Neural progenitor cell (in vitro differentiated cells): ENCODE results near the gene VKORC1.

ENCODE experiments used
- EZH2phosphoT487 ChIP-seq: fragments of 200-600 bp; sonication (generic); IDR thresholded peaks from 2 replicates; pipeline ENCODE4 v1.6.1; 2017; ENCODE audit warnings: antibody characterized with exemption
- TF ChIP-seq, protein P1 (sequence below): fragments of 200-600 bp; sonication (generic); IDR thresholded peaks from 2 replicates; pipeline ENCODE4 v1.5.1; 2017; ENCODE audit warnings: antibody characterized with exemption, mild to moderate bottlenecking

- TF ChIP-seq, protein P1, sequence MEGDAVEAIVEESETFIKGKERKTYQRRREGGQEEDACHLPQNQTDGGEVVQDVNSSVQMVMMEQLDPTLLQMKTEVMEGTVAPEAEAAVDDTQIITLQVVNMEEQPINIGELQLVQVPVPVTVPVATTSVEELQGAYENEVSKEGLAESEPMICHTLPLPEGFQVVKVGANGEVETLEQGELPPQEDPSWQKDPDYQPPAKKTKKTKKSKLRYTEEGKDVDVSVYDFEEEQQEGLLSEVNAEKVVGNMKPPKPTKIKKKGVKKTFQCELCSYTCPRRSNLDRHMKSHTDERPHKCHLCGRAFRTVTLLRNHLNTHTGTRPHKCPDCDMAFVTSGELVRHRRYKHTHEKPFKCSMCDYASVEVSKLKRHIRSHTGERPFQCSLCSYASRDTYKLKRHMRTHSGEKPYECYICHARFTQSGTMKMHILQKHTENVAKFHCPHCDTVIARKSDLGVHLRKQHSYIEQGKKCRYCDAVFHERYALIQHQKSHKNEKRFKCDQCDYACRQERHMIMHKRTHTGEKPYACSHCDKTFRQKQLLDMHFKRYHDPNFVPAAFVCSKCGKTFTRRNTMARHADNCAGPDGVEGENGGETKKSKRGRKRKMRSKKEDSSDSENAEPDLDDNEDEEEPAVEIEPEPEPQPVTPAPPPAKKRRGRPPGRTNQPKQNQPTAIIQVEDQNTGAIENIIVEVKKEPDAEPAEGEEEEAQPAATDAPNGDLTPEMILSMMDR = no peak
- no peak for TF ChIP-seq EZH2phosphoT487
Measured at GRCh38 chr16:31106509-31107464, 12.2 kb upstream of the VKORC1 start.
